H9 (cell line): ENCODE measurements around the gene CFAP46. TPM values are rescaled to one million over a fixed set of nuclear protein-coding genes. Genes with fewer than 3 reads are reported as not detected.

ENCODE experiments used
- DNase-seq: peaks from one replicate; pipeline ENCODE4 v3.0.0-alpha.2; 2017
- H2AFZ ChIP-seq: one replicate; pipeline ENCODE4 v1.6.1; 2013; ENCODE audit warnings: mild to moderate bottlenecking, low read length, control low read depth, moderate library complexity
- H2AK5ac ChIP-seq: 2 replicates; pipeline ENCODE4 v1.6.1; 2013; ENCODE audit warnings: low read length, control low read depth, mixed read lengths; ENCODE audit not compliant: insufficient read length
- H2BK120ac ChIP-seq: one replicate; pipeline ENCODE4 v1.6.1; 2013; ENCODE audit warnings: low read depth, mild to moderate bottlenecking, low read length, control low read depth, inconsistent platforms; ENCODE audit not compliant: poor library complexity, severe bottlenecking
- H2BK12ac ChIP-seq: 2 replicates; pipeline ENCODE4 v1.6.1; 2013; ENCODE audit warnings: low read length, control low read depth, mixed read lengths, low read depth; ENCODE audit not compliant: insufficient read length
- H2BK15ac ChIP-seq: 2 replicates; pipeline ENCODE4 v1.6.1; 2013; ENCODE audit warnings: low read depth, low read length, control low read depth
- H2BK20ac ChIP-seq: one replicate; pipeline ENCODE4 v1.6.1; 2013; ENCODE audit warnings: low read depth, mild to moderate bottlenecking, low read length, control low read depth, inconsistent platforms; ENCODE audit not compliant: poor library complexity, severe bottlenecking
- H2BK5ac ChIP-seq: 2 replicates; pipeline ENCODE4 v1.6.1; 2013; ENCODE audit warnings: low read length, control low read depth, mixed read lengths; ENCODE audit not compliant: insufficient read length
- H3K14ac ChIP-seq: 2 replicates; pipeline ENCODE4 v1.6.1; 2013; ENCODE audit warnings: low read length, control low read depth; ENCODE audit not compliant: insufficient read depth
- H3K18ac ChIP-seq: 2 replicates; pipeline ENCODE4 v1.6.1; 2013; ENCODE audit warnings: low read depth, mild to moderate bottlenecking, mixed read lengths, low read length, control low read depth; ENCODE audit not compliant: insufficient read length
- H3K23ac ChIP-seq: 2 replicates; pipeline ENCODE4 v1.6.1; 2013; ENCODE audit warnings: low read length, control low read depth, mixed read lengths, low read depth; ENCODE audit not compliant: insufficient read length
- H3K23me2 ChIP-seq: 2 replicates; pipeline ENCODE4 v1.6.1; 2013; ENCODE audit warnings: low read depth, mild to moderate bottlenecking, mixed read lengths, low read length, control low read depth; ENCODE audit not compliant: insufficient read length, poor library complexity, severe bottlenecking
- H3K27ac ChIP-seq: 2 replicates; pipeline ENCODE4 v1.5.1; 2013; ENCODE audit warnings: low read length, control low read depth, mixed read lengths, low read depth; ENCODE audit not compliant: insufficient read length
- H3K27me3 ChIP-seq: 2 replicates; pipeline ENCODE4 v1.6.1; 2013; ENCODE audit warnings: low read length, control low read depth, inconsistent platforms; ENCODE audit not compliant: insufficient read depth
- H3K4ac ChIP-seq: 2 replicates; pipeline ENCODE4 v1.6.1; 2013; ENCODE audit warnings: low read depth, mild to moderate bottlenecking, control low read depth, inconsistent platforms, low read length, moderate library complexity
- H3K4me1 ChIP-seq: 2 replicates; pipeline ENCODE4 v1.6.1; 2013; ENCODE audit warnings: low read length, control low read depth, inconsistent platforms; ENCODE audit not compliant: insufficient read depth
- H3K4me2 ChIP-seq: 2 replicates; pipeline ENCODE4 v1.6.1; 2013; ENCODE audit warnings: low read length, control low read depth, mixed read lengths; ENCODE audit not compliant: insufficient read length, insufficient read depth
- H3K56ac ChIP-seq: 2 replicates; pipeline ENCODE4 v1.6.1; 2013; ENCODE audit warnings: low read depth, mild to moderate bottlenecking, mixed read lengths, low read length, control low read depth; ENCODE audit not compliant: insufficient read length
- H3K79me1 ChIP-seq: 2 replicates; pipeline ENCODE4 v1.6.1; 2013; ENCODE audit warnings: low read depth, mild to moderate bottlenecking, moderate library complexity, low read length, control low read depth, inconsistent platforms; ENCODE audit not compliant: insufficient read depth, poor library complexity, severe bottlenecking
- H3K79me2 ChIP-seq: 2 replicates; pipeline ENCODE4 v1.6.1; 2013; ENCODE audit warnings: low read length, control low read depth, inconsistent platforms; ENCODE audit not compliant: insufficient read depth
- H3K9ac ChIP-seq: 2 replicates; pipeline ENCODE4 v1.6.1; 2013; ENCODE audit warnings: low read length, control low read depth, mixed read lengths; ENCODE audit not compliant: insufficient read length; ENCODE audit errors: extremely low read depth
- H3K9me3 ChIP-seq: one replicate; pipeline ENCODE4 v1.6.1; 2013; ENCODE audit warnings: low read depth, low read length, inconsistent platforms; ENCODE audit not compliant: control insufficient read depth
- H3T11ph ChIP-seq: one replicate; pipeline ENCODE4 v1.6.1; 2013; ENCODE audit warnings: mild to moderate bottlenecking, low read length, control low read depth, inconsistent platforms
- H4K20me1 ChIP-seq: one replicate; pipeline ENCODE4 v1.6.1; 2013; ENCODE audit not compliant: control insufficient read depth, insufficient read length, insufficient read depth
- H4K5ac ChIP-seq: 2 replicates; pipeline ENCODE4 v1.6.1; 2013; ENCODE audit warnings: low read depth, mild to moderate bottlenecking, mixed read lengths, low read length, control low read depth; ENCODE audit not compliant: insufficient read length
- H4K8ac ChIP-seq: replicated peaks from 2 replicates; pipeline ENCODE4 v1.6.1; 2013; ENCODE audit warnings: low read length, control low read depth, mixed read lengths, low read depth; ENCODE audit not compliant: insufficient read length
- H4K91ac ChIP-seq: 2 replicates; pipeline ENCODE4 v1.6.1; 2013; ENCODE audit warnings: low read depth, mild to moderate bottlenecking, moderate library complexity, mixed read lengths, low read length, control low read depth; ENCODE audit not compliant: insufficient read length
- H3K27ac Mint-ChIP-seq, 3 experiments: 2 replicates in 2 of 3; 3 replicates in 1 of 3; pipeline ENCODE4 v1.8.0; 2020 to 2021; ENCODE audit warnings: mixed read lengths in 3 of 3, mild to moderate bottlenecking in 1 of 3, moderate library complexity in 1 of 3
- H3K27me3 Mint-ChIP-seq: 2 replicates; pipeline ENCODE4 v1.8.0; 2021; ENCODE audit warnings: low read depth, mild to moderate bottlenecking, moderate library complexity, mixed read lengths
- H3K36me3 Mint-ChIP-seq, 3 experiments: 2 replicates in 2 of 3; 3 replicates in 1 of 3; pipeline ENCODE4 v1.8.0; 2020 to 2021; ENCODE audit warnings: low read depth in 3 of 3, mixed read lengths in 3 of 3; ENCODE audit not compliant: insufficient read depth in 1 of 3
- H3K4me1 Mint-ChIP-seq, 2 experiments: 2 replicates each; pipeline ENCODE4 v1.8.0; 2020; ENCODE audit warnings: mixed read lengths in 2 of 2
- H3K4me3 Mint-ChIP-seq, 2 experiments: 2 replicates in 1 of 2; 3 replicates in 1 of 2; pipeline ENCODE4 v1.8.0; 2020 to 2021; ENCODE audit warnings: mild to moderate bottlenecking in 2 of 2, mixed read lengths in 2 of 2, moderate library complexity in 1 of 2
- H3K9me3 Mint-ChIP-seq, 2 experiments: 2 replicates in 1 of 2; 3 replicates in 1 of 2; pipeline ENCODE4 v1.8.0; 2020; ENCODE audit warnings: mild to moderate bottlenecking in 2 of 2, mixed read lengths in 2 of 2, moderate library complexity in 1 of 2
- WGBS: extraction: QIAGEN DNeasy Blood & Tissue Kit; methylation state at CpG from one replicate; pipeline ENCODE4 v1.1.7; 2013; ENCODE audit warnings: missing lambda C conversion rate, low lambda C conversion rate, mixed read lengths; ENCODE audit not compliant: insufficient read length; ENCODE audit errors: extremely low coverage; 5-methylcytosine and 5-hydroxymethylcytosine counted together
- total RNA-seq: library from RNA; stranded (reverse); gene quantifications from 2 replicates; pipeline ENCODE4 v1.2.1, GENCODE V29; 2021
- TF ChIP-seq, protein P1 (sequence below): fragments of 200-600 bp; sonication (generic); conservative IDR thresholded peaks from 3 replicates; pipeline ENCODE4 v1.8.0; 2021; ENCODE audit warnings: antibody characterized with exemption, mild to moderate bottlenecking

Gene CFAP46
- total RNA-seq, 1 experiment from 2014 or later: 3.1 TPM

DNA sequence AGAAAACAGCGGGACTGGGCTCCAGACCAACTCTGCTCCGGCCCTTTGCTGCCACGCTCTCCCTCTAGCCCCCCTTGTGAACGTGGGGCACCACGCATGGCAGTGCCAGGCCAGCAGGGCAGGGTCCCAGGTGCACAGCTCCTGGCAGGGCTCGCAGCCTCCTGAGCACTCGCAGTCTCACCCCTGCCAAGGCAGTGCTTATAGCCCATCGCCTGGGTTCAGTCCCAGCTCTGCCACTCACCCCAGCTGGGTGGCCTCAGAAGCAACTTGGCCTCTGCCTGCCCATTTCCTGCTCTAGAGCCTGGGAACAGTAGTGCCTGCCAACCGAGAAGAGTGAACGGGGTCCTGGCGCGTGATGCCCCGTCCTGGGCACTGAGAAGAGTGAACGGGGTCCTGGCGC lies 36.3 kb downstream of the CFAP46 start:
- Histone ChIP-seq H3K23me2 (no peaks in the 10 kb centered on the region), H3K18ac (no peak overlapping the region), H2BK12ac (no peak overlapping the region), H3K79me2 (no peaks in the 10 kb centered on the region), H3K9me3 (peaks cover 1% of the 10 kb centered on the region), H3K23ac (no peak overlapping the region), H3K14ac (no peak overlapping the region), H3K9ac (no peak overlapping the region), H2AFZ (no peak overlapping the region), H4K91ac (no peak overlapping the region), H3K4me2 (no peak overlapping the region), H3K79me1 (no peaks in the 10 kb centered on the region), H3T11ph (no peak overlapping the region), H3K4ac (no peak overlapping the region), H2BK20ac (no peak overlapping the region), H3K27me3 (no peaks in the 10 kb centered on the region), H2BK15ac (no peak overlapping the region), H3K4me1 (no peaks in the 10 kb centered on the region), H4K8ac (no peak overlapping the region), H3K56ac (no peak overlapping the region), H2BK120ac (no peak overlapping the region), H4K5ac (no peak overlapping the region), H4K20me1 (no peaks in the 10 kb centered on the region), H3K27ac (no peak overlapping the region), H2BK5ac (no peak overlapping the region), H2AK5ac (no peak overlapping the region)
- H3K27ac Mint-ChIP-seq: no peak overlapping the region
- H3K36me3 Mint-ChIP-seq: peaks cover 3 to 4% (median 4%) of the 10 kb centered on the region in 3 experiments; a peak in 4 of 7 replicates
- peaks cover 5 to 10% of the 10 kb centered on the region in 2 experiments for H3K9me3 Mint-ChIP-seq
- H3K4me1 Mint-ChIP-seq: peaks cover 12 to 15% of the 10 kb centered on the region in 2 experiments
- H3K4me3 Mint-ChIP-seq: no peak overlapping the region
- TF ChIP-seq, protein P1, sequence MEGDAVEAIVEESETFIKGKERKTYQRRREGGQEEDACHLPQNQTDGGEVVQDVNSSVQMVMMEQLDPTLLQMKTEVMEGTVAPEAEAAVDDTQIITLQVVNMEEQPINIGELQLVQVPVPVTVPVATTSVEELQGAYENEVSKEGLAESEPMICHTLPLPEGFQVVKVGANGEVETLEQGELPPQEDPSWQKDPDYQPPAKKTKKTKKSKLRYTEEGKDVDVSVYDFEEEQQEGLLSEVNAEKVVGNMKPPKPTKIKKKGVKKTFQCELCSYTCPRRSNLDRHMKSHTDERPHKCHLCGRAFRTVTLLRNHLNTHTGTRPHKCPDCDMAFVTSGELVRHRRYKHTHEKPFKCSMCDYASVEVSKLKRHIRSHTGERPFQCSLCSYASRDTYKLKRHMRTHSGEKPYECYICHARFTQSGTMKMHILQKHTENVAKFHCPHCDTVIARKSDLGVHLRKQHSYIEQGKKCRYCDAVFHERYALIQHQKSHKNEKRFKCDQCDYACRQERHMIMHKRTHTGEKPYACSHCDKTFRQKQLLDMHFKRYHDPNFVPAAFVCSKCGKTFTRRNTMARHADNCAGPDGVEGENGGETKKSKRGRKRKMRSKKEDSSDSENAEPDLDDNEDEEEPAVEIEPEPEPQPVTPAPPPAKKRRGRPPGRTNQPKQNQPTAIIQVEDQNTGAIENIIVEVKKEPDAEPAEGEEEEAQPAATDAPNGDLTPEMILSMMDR: no peak
- H3K27me3 Mint-ChIP-seq: peaks cover 5% of the 10 kb centered on the region
- no CpG with 5 or more reads among the region's 15 CpGs for WGBS
- DNase-seq: no peak
